Keratinocyte (primary cell): ENCODE measurements around the gene CDK5RAP3. TPM values are rescaled to one million over a fixed set of nuclear protein-coding genes. Genes with fewer than 3 reads are reported as not detected.

Experiments used
- DNase-seq: peaks from one replicate; pipeline ENCODE4 v3.0.0-alpha.2; 2011; ENCODE audit warnings: low read depth, missing footprints, low spot score
- FAIRE-seq: peaks from 2 replicates; lab custom pipeline; 2011; peaks lifted over from hg19 to GRCh38; lab: Jason Lieb, UNC
- H2AFZ ChIP-seq: 2 replicates; pipeline ENCODE4 v1.6.0; 2012; ENCODE audit warnings: low read length, control low read depth, inconsistent platforms; ENCODE audit not compliant: control insufficient read depth
- H3K27ac ChIP-seq: 2 replicates; pipeline ENCODE4 v1.5.1; 2011; ENCODE audit warnings: low read length; ENCODE audit not compliant: control insufficient read depth, insufficient read depth
- H3K27me3 ChIP-seq: 3 replicates; pipeline ENCODE4 v1.6.0; 2011; ENCODE audit warnings: low read length; ENCODE audit not compliant: control insufficient read depth, insufficient read depth; ENCODE audit errors: extremely low read depth
- H3K36me3 ChIP-seq, 2 experiments: 2 replicates in 1 of 2; 3 replicates in 1 of 2; pipeline ENCODE4 v1.5.1; 2011; ENCODE audit warnings: low read length in 2 of 2, mild to moderate bottlenecking in 1 of 2; ENCODE audit not compliant: control insufficient read depth in 2 of 2, insufficient read depth in 2 of 2; ENCODE audit errors: extremely low read depth in 1 of 2
- H3K4me1 ChIP-seq: 3 replicates; pipeline ENCODE4 v1.5.1; 2011; ENCODE audit warnings: low read length; ENCODE audit not compliant: control insufficient read depth, insufficient read depth; ENCODE audit errors: extremely low read depth
- H3K4me2 ChIP-seq: 3 replicates; pipeline ENCODE4 v1.6.0; 2011; ENCODE audit warnings: low read depth, low read length; ENCODE audit not compliant: control insufficient read depth, insufficient read depth; ENCODE audit errors: extremely low read depth
- H3K4me3 ChIP-seq, 3 experiments: fragments of 200-600 bp in 1 of 3; sonication (generic) in 1 of 3; 2 replicates in 2 of 3; 3 replicates in 1 of 3; pipeline ENCODE4 v1.5.1; 2011 to 2016; ENCODE audit warnings: low read length in 3 of 3, mild to moderate bottlenecking in 3 of 3, control low read depth in 2 of 3, inconsistent platforms in 1 of 3, low read depth in 1 of 3, mixed read lengths in 1 of 3, mixed run types in 1 of 3, moderate library complexity in 1 of 3; ENCODE audit not compliant: control insufficient read depth in 2 of 3, insufficient read depth in 2 of 3; ENCODE audit errors: extremely low read depth in 1 of 3
- H3K79me2 ChIP-seq: 2 replicates; pipeline ENCODE4 v1.6.0; 2012; ENCODE audit warnings: low read length; ENCODE audit not compliant: control insufficient read depth, insufficient read depth
- H3K9ac ChIP-seq: 3 replicates; pipeline ENCODE4 v1.6.0; 2011; ENCODE audit warnings: low read length; ENCODE audit not compliant: control insufficient read depth, insufficient read depth; ENCODE audit errors: extremely low read depth
- H3K9me1 ChIP-seq: 3 replicates; pipeline ENCODE4 v1.6.0; 2011; ENCODE audit warnings: low read length; ENCODE audit not compliant: control insufficient read depth, insufficient read depth; ENCODE audit errors: extremely low read depth
- H3K9me3 ChIP-seq: 2 replicates; pipeline ENCODE4 v1.5.1; 2012; ENCODE audit warnings: low read depth, low read length; ENCODE audit not compliant: control insufficient read depth
- H4K20me1 ChIP-seq: 3 replicates; pipeline ENCODE4 v1.6.0; 2011; ENCODE audit warnings: low read length; ENCODE audit not compliant: control insufficient read depth, insufficient read depth; ENCODE audit errors: extremely low read depth
- EZH2 ChIP-seq: IDR thresholded peaks from one replicate; pipeline ENCODE4 v1.6.1; 2012; ENCODE audit warnings: inconsistent platforms, mild to moderate bottlenecking, low read length, moderate library complexity
- dilution Hi-C: fragments of 300-500 bp; cut with MboI; formaldehyde crosslinking; loops from one replicate; pipeline ENCODE4 v1.7.0; 2020; ENCODE audit warnings: low sequenced_read_pairs; ENCODE audit not compliant: extremely low pct_ligation_motif_present
- polyA plus RNA-seq, 5 experiments: library from polyadenylated mRNA; depleted of rRNA in 3 of 5; stranded (reverse) in 3 of 5; stranded (forward) in 1 of 5; unstranded in 1 of 5; fragments of >200 nt; gene quantifications; 1 replicate in 1 of 5; 2 replicates in 3 of 5; 3 replicates in 1 of 5; pipeline versions ENCODE4 v1.2.1 to v1.2.3, GENCODE V29; 2011 to 2012; ENCODE audit warnings: missing spikeins in 2 of 5, low read depth in 1 of 5, low replicate concordance in 1 of 5
- TF ChIP-seq, protein P1 (sequence below), 3 experiments: IDR thresholded peaks in 1 of 3; conservative IDR thresholded peaks in 1 of 3; optimal IDR thresholded peaks in 1 of 3; 2 replicates in 2 of 3; 3 replicates in 1 of 3; pipeline versions ENCODE3 to v1.5.1; 2011; ENCODE audit warnings: low read length in 3 of 3, mild to moderate bottlenecking in 3 of 3, moderate library complexity in 2 of 3, control low read depth in 1 of 3, inconsistent platforms in 1 of 3; ENCODE audit not compliant: insufficient read depth in 2 of 3; ENCODE audit errors: extremely low read depth in 1 of 3

The CDK5RAP3 gene
- polyA plus RNA-seq, 1 donor (not counting 4 experiments of a cell fraction or from before 2014, with no cell fraction given), result 63.9 TPM

DNA sequence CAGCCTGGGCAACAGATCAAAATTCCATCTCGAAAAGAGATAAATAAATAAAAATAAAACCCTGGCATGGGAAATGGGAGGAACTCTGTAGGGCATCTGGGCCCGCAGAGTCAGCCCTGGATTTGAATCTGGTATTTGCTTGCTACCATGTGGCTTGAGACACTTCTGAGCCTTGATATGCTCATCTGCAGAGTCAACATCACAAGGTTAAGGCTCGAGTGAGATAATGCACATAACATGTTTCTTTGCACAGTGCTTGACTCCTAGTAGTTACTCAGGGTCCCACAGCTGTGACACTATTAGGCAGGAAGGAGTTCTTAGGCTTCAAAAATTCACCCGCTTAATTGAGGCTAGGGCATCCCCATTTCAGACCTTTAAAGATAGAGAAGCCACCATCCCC lies 21.3 kb downstream of the CDK5RAP3 start:
- TF ChIP-seq, protein P1, sequence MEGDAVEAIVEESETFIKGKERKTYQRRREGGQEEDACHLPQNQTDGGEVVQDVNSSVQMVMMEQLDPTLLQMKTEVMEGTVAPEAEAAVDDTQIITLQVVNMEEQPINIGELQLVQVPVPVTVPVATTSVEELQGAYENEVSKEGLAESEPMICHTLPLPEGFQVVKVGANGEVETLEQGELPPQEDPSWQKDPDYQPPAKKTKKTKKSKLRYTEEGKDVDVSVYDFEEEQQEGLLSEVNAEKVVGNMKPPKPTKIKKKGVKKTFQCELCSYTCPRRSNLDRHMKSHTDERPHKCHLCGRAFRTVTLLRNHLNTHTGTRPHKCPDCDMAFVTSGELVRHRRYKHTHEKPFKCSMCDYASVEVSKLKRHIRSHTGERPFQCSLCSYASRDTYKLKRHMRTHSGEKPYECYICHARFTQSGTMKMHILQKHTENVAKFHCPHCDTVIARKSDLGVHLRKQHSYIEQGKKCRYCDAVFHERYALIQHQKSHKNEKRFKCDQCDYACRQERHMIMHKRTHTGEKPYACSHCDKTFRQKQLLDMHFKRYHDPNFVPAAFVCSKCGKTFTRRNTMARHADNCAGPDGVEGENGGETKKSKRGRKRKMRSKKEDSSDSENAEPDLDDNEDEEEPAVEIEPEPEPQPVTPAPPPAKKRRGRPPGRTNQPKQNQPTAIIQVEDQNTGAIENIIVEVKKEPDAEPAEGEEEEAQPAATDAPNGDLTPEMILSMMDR (optimal IDR thresholded peaks at IDR 0.05 in 1 of 3, IDR thresholded peaks at IDR 0.05 in 1 of 3, conservative IDR thresholded peaks at IDR 0.05 in 1 of 3; ENCODE audit: extremely low read depth in 1 of 3, insufficient read depth in 2 of 3, low read length in 3 of 3), result no peak
- TF ChIP-seq EZH2, result no peak
- dilution Hi-C loops, result no loop called here

DNA sequence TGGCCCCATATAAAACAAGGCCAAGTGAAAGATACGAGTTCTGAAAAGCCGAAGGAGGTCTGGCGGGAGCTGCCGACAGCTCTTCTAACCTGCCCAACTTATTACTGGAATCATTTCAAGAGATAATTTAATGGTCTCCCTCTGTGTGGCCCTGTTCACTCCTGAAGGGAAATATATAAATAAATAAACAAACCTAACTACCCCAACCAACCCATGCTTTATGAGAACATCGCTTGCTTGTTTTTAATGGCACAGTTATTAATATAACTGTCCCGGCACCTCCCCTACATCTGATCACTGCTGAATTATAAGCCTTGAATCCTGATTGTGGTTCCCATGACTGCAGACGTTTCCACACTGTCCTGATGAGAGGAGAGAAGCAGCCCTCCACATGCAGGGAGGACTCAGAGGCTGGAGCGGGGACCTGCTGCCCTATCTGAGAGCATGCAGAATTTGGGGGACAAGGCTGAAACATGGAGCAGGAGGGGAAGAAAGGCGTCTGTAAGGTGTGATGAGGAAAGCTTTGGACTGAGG lies 22.2 kb downstream of the CDK5RAP3 start:
- no peaks in the 10 kb centered on the region for H3K27me3 ChIP-seq
- TF ChIP-seq EZH2, result no peak
- TF ChIP-seq, protein P1 (optimal IDR thresholded peaks at IDR 0.05 in 1 of 3, IDR thresholded peaks at IDR 0.05 in 1 of 3, conservative IDR thresholded peaks at IDR 0.05 in 1 of 3; ENCODE audit: extremely low read depth in 1 of 3, insufficient read depth in 2 of 3, low read length in 3 of 3), result no peak
- DNase-seq (no peak), FAIRE-seq (no peak)
- H3K4me3 ChIP-seq, result no peak overlapping the region
- no peak overlapping the region for H2AFZ ChIP-seq
- dilution Hi-C loops, result no loop called here
- H3K9me3 ChIP-seq, result no peaks in the 10 kb centered on the region
- no peaks in the 10 kb centered on the region for H4K20me1 ChIP-seq
- no peak overlapping the region for H3K27ac ChIP-seq
- no peaks in the 10 kb centered on the region for H3K9me1 ChIP-seq
- no peak overlapping the region for H3K4me2 ChIP-seq
- no peaks in the 10 kb centered on the region for H3K79me2 ChIP-seq
- no peak overlapping the region for H3K9ac ChIP-seq
- no peaks in the 10 kb centered on the region for H3K36me3 ChIP-seq
- H3K4me1 ChIP-seq, result no peaks in the 10 kb centered on the region

More for the DNA sequence above, 21.3 kb downstream of the CDK5RAP3 start:
- DNase-seq, result no peak
- Histone ChIP-seq H3K27ac (no peak overlapping the region), H4K20me1 (no peaks in the 10 kb centered on the region), H3K4me1 (no peaks in the 10 kb centered on the region), H3K9me1 (no peaks in the 10 kb centered on the region), H3K36me3 (no peaks in the 10 kb centered on the region), H3K27me3 (no peaks in the 10 kb centered on the region), H2AFZ (no peak overlapping the region), H3K4me2 (no peak overlapping the region), H3K4me3 (no peak overlapping the region), H3K9ac (no peak overlapping the region), H3K9me3 (no peaks in the 10 kb centered on the region), H3K79me2 (no peaks in the 10 kb centered on the region)
- no peak for FAIRE-seq
